Cortex of kidney (tissue), 1 donor: ENCODE results near the gene PSAT1.
"Not testable (repeated sequence)": the region's sequence is repeated elsewhere in the genome, so short reads cannot be mapped to it uniquely, and the experiment has no call there.

Experiments
- DNase-seq: peaks from one replicate; lab custom pipeline; 2025; lab: John Stamatoyannopoulos, UW

Gene PSAT1

DNA sequence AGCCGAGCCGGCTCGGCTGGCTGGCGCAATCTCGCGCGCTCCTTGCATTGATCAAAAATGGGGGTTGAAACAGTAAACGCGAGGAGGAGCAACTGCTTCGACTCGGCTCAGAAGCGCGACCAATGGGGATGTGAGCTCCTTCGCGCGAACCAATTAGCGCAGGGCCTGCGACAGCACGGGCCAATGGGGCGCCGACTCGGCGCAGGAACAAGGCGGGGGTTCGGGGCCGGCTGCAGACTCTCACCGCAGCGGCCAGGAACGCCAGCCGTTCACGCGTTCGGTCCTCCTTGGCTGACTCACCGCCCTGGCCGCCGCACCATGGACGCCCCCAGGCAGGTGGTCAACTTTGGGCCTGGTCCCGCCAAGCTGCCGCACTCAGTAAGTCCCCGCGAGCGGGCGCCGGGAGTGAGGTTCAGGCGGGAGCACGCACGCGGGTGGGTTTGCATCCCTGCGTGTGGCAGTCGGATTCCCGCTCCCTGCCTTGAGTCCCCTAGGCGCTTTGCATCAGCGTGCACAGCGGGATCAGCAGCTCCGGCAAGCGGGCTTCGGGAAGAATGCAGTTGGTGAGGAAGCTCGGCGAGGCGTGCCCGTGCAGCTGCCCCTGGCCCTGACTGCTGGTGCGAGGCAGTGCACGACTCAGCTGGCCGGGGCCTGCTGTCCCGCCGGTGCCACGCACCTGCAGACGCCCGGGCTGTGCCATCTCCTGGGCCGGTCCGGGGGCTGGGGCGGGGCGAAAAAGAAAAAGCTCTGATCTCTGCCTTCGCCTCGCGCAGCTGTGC, at the start of gene PSAT1:
Gene PSAT1, plus strand, starts transcription at position 233 of the 779 bp plus-strand sequence. Its CDS starts 86 bp downstream, at position 319.
- DNase-seq, result no peak

DNA sequence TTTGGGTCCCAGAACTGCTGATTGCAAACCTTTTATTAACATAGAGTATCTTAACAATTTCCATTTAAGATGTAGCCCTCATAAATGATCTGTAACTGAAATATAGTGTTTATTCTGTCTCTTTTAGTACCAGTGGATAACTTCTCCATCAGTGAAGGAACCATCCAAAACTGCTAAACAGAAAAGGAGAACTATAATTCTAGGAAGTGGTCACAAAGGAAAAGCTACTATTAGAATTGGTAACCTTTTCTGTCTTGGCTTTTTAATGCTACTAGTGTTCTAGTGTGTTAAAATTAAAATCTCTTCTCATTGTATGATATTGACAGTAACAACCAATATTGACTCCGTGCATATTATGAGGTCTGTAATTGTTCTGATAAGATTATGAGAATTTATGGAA, 48.3 kb upstream of the PSAT1 start:
- no peak for DNase-seq

DNA sequence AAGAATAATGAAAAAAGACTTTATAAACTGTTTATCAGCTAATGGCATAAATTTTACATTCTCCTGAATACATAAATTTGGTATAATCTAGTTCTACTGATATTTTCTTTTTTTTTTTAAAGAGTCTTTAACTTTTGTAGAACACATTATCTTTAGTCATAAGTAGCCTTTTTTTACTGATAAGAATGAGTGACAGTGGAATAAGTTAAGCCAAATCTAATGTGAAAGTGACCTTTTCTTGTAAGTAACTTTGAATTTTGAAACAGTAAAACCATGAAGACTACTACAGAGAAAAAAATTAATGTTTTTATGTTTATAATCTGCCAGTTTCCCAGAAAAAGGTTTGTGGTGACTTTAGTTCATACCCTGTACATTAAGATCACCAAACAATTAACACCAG, 47.4 kb upstream of the PSAT1 start:
- DNase-seq, result no peak

DNA sequence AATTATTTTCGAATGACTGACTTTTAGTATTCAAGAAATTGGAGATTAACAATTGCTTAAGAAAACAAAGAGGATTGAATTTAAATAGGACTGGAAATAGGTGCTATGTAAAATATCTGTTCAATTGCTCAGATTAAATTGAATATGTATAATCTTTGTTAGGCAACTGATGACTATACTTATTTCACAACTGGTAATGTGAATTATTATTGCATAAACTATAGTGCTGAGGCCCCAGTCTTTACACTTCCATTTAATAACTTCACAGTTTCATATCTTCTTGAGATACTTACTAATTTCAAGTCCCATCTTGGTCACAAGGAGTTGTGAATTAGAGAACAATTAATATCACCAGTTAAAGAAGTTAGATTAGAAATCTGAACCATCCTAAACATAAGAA, 44.3 kb upstream of the PSAT1 start:
- no peak for DNase-seq

DNA sequence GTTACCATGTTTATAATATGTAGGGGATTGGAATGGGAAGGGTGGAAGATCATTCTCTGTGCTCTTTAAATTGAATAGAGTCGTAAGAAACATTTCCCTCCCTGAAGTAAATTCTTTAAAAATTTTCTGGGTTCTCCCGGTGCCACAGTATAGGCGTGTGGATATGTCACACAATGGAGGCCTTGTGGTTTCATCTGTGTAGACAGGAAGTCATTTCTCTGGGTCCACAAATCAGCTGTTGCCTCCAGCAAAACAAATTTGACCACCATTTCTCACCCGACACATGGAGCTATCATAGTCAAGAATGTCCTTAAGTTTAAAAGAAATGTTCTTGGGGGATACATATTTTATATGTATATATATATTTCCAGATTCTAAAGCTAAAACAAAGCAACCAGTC, 43.6 kb upstream of the PSAT1 start:
- DNase-seq, result no peak

DNA sequence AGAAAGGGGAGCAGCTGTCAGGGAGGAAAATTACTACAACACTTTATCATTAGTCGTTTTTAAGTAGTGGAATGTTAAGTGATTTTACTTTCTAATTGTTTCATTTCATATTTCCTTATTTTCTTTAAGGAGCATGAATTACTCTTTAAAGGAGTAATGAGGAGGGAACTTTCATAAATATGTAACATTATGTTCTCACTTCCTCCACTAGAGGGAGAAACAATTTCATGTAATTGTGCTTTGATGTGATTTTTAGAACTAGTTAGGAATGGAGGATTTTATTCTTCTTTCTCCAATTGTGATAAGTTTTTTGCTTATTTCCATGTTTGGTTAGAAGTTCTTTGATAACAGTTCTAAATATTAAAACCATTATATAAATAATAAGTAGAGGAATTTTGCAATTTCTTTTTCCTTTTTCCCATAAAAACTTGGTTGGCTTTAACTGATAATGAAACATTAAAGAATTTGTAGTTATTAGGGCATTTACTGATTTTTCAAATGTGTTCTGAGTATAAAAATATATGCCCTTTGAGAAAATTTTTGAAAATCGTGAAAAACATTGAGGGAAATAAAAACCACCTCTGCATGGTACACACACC, 35.4 kb upstream of the PSAT1 start:
- no peak for DNase-seq

DNA sequence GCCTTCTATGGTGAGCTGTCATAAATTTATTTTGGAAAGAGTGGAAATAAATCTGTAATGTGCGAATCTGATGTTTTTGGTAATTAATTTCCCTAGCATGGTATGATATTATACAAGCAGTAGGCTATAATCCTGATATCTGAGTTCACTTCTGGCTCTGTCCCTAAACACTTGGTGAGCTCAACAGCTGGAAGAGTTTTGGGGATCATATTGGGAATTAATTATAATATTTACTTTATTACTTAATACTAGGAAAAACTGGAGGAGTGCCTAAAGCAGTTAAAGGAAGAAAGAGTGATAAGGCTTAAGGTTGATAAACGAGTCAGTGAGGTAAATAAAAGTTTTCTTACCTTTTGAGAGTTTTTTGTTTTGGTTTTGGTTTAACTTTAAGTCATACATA, 34.3 kb upstream of the PSAT1 start:
- no peak for DNase-seq

DNA sequence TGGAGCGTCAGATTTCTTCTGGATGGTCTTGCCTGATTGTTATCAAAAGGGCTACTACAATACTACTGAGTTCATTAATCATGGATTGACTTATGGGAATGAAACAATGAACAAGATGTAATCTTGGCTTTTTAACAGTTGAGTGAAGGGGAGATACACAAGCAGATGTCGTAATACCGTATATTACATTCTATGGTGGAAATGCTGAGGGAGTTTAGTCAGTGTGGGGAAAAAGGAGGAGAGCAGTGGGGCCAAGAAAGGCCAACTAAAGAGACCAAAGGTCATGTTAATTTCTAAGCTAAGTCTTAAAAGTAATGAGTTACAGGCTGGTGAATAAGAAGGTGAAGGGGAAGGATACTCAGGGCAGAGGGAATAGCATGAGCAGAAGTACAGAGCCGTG, 29.0 kb upstream of the PSAT1 start:
- no peak for DNase-seq

DNA sequence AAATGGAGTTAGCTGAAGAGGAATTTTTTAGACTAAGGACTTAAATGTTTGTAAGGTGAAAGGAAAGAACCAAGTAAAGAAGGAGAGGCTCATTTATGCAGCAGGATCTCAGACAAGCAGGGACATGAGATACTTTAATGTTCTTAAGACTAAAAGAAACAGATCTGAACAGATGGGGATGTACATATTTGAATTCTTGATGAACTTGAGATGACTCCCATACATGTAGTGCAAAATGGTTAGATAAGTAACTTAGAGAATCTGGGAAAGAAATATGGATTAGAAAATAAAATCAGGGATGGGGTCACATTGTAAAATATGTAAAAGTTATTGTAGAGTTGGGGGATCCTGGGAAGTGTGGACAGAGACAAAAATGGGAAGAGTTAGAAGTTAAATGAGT, 27.1 kb upstream of the PSAT1 start:
- DNase-seq, result no peak

DNA sequence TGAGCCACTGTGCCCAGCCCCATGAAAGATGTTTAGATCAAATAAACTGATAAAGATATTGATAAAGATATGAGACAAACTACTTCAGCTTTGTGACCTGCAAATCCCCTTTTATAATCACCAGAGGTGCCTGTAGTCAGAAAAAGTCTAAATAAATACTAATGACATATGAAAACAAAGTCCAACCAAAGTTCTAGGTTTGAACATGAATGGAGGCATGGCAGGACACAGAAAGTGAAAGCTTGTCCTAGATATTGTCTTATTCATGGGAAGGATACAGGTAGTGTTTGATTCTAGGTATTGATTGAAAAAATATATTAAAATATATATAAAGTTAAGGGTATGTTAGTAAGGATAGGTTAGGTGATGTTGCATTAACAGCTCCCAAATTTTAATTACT, 24.6 kb upstream of the PSAT1 start:
- DNase-seq, result no peak

DNA sequence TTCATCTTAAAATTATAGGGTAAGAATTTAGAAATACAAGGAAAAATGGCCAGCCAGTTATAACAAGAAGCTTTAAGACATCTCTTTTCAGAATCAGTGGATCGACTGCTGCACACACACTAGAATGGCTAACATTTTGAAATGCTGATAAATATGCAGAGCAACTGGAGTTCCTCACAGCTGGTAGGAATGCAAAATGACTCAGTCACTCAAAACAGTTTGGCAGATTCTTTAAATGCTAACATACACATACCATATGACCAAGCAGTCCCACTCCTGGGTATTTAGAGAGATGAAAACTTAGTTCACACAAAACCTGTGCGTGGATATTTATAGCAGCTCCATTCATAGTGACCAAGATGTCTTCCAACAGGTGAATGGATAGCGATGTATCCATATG, 23.2 kb upstream of the PSAT1 start:
- DNase-seq, result no peak

DNA sequence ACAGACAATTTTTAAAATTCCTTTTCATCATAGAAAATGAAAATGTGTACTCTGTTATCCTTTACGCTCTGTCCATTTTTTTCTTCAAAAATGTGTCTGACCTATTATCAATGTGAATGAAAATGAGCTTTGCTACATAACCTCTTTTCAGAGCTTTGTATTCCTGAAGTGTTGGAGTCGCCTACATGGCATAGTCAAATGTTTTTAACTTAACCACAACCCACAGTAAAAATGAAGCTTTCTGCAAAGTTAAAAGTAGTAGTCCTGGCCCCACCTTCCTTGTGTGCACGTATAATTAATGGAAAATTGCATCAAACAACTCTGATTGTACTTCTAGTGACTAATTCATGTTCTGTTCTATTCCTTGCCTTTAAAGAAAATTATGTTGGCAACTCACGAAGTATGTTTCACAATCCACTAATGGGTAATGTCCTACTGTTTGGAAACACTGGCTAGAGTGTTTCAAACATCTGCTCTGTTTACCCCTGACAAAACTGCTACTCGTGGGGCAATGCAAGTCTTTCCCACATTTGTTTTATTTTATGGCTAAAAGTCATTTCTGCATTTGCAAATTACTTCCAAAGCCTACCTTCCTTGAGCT, 18.6 kb upstream of the PSAT1 start:
- DNase-seq, result no peak

DNA sequence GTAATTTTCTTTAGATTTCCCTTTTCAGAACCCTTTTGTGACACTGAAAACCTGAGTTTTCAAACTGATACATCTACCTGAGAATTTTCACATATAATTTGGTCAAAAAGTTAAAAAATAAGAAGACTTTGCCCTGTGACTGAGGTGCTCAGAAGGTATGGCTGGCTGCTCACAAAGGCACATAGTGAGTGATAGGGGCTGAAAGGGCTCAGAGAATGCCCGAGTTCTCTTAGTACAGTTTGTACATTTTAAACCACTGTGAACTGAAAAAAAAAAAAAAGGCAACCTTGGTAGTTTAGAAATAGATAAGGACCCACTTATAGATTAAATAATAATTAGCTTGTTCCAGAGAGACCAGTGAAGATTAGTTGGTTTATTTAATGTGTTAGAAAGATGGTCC, 18.1 kb upstream of the PSAT1 start:
- no peak for DNase-seq

DNA sequence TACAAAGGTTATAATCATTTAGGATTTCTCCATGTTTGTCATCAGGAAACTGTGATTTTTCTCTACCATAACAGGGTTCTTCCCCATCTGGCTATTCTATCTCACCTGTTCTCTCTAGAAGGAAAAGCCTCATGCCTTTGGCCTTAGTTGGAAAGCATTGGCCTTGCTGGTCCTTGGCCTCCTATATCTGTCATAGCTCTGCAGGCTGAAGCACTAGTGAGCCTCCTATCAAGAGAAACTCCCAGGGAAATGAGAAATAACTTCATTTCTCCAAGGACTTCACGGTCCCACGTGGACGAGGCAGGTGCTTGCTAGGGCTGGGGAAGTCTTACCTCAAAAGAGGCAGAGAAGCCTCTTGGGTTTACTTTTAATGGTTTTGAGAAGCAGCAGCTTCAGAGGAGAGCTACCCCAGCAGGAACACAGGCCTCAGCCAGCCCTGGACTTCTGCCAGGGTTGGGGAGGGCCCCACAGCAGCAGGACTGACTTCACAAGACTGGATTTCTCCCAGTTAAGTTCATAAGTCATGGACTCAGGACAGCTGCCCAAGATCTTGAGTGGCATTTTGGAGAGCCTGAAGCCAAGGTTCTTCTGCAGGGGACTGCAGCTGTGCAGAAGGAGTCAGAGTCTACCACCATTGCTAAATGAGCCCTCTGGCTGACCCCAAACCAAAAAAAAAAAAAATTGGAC, 15.8 kb upstream of the PSAT1 start:
- DNase-seq, result no peak

DNA sequence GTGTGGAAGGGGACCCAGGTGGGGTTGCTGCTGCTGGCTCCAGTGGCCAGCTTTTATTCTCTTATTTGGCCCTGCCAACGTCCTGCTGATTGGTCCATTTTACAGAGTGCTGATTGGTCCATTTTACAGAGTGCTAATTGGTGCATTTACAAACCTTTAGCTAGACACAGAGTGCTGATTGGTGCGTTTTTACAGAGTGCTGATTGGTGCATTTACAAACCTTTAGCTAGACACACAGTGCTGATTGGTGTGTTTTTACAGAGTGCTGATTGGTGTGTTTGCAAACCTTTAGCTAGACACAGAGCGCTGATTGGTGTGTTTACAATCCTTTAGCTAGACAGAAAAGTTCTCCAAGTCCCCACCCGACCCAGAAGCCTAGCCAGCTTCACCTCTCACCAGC, 12.7 kb upstream of the PSAT1 start:
- DNase-seq, result not testable (repeated sequence)

DNA sequence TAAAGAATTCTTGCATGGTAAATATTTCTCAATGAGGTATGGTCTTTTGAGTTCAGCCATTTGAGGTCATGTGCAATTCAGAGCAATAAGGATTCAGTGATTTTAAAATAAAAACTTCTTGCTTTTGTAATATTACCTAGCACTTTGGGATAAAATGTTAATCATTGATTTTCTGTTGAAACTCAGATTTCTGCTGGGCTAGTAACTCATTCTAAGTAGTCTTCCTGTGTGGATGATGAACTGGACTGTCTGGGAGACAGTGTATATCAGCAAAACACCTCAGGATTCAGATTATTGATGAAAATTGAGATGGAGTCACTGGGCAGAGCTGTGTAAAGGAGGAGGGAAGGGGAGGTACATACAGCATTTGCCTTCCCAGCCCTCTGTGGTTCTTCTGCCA, 10.8 kb upstream of the PSAT1 start:
- DNase-seq, result no peak

DNA sequence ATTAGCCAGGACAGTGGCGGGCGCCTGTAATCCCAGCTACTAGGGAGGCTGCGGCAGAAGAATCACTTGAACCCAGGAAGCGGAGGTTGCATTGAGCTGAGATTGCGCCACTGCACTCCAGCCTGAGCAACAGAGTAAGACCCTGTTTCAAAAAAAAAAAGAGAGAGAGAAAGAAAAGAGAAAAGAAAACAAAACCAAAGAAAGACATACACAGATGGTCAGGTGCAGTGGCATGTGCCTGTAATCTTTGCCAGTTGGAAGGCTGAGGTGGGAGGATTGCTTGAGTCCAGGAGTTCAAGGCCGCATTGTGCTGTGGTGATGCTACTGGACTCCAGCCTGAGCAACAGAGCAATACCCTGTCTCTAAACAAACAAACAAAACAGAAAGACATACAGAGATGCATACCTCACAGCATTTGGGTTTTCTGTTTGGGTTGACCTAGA, 10.0 kb upstream of the PSAT1 start:
- no peak for DNase-seq

DNA sequence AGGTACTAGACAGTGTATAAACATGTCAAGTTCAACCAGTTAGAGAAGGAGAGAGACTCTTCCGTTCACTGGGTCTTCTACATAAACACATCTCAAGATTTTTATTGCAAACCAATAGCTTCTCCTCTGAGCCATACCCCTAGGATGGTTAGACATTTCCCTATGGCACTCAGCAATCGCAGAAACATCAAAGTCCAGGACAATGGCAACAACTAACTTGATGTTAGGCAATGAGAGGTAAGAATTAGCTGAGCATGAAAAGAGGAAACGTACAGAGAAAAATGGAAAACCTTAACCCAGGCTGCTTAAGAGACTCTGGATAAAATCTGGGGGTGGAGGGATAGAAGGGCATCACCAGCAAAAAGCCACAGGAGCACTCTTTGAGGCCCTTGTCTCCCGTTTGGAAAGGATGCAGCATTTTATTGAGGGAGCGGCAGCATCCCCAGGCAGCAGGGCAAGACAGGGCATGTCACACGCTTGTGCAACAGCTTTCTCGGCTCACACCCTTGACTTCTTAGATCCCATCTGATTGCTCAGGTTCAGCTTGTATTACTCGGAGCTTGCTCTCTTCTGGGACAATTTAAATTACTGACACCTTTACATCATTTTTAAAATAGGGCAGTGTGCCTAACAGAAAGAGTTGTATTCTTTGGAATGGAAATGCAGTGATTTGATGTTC, 8.6 kb upstream of the PSAT1 start:
- DNase-seq, result no peak

DNA sequence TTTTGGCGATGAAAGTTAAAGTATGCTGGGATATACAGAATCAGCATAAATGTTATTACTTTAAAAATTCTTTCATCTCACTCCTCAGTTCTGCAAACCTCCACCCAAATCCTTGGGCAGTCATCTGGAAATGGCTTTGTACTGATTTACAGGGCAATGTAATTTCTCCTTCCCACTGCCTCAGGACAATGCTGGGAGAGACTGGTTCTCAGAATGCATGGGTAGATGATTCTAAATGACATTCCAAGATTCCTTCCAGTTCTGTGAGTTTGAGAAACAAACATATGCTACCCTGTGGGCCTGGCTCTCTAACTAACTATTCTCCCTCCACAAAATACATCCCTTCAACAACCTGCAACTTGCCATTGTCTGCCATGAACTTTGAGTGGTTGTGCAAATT, 7.5 kb upstream of the PSAT1 start:
- DNase-seq, result no peak

DNA sequence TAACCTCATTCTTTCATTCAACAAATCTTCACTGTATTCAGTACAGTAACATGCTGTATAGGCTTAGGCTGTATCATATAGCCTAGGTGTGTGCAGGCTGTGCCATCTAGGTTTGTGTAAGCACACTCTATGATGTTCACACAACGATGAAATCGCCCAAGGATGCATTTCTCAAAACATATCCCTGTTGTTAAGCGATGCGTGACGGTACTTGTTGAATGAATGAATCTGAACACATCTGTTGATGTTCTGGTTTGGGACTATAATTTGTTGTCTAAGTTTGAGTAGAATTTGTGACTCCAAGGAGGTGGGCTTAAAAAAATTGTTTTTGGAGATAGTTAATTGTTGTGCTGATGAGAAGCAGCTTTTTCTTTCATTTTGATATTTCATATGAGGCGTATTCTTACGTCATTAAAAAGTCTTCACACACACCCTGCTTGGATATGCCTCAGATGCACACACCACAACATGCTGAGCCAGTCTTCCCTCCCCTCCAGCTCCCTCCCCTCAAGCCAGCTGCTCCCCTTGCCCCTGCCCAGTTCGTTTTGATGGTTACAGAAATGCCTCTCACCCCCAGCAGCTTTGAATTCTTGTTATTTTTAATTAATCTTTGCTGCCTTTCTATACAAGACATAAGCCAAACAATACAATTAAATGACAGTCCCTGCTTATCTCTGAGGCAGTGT, 5.5 kb upstream of the PSAT1 start:
- DNase-seq, result no peak

DNA sequence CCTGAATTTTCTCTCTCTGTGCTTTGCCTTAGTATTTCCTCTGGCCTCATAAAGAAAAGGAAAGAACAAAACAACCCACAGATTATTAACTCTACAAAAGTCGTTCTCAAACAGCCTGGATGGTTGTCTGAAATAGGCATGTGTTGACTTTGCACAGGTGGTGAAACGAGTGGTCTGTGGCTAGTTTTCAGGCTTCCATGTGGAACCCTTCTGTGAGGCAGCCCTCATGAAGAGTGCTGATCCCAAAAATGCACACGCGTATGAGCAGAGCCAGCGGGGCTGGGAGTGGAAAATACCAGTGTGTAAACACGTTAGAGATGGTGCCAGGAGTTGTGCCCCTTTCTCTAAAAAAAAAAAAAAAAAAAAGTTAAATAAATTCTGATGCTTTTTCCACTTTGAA, 4.9 kb upstream of the PSAT1 start:
- no peak for DNase-seq
